Endothelial cell of umbilical vein (primary cell): Measurements from ENCODE around the gene CGA.

ENCODE experiments used
- EZH2 ChIP-seq: IDR thresholded peaks from 2 replicates; pipeline ENCODE4 v1.6.1; 2012; ENCODE audit warnings: borderline replicate concordance, low read depth, mild to moderate bottlenecking, moderate library complexity, low read length, inconsistent platforms; ENCODE audit not compliant: severe bottlenecking
- FOS ChIP-seq: IDR thresholded peaks from 2 replicates; pipeline ENCODE4 v1.6.1; 2011; ENCODE audit warnings: mild to moderate bottlenecking, low read length, moderate library complexity, borderline replicate concordance; ENCODE audit not compliant: insufficient read depth
- GATA2 ChIP-seq: IDR thresholded peaks from 2 replicates; pipeline ENCODE4 v1.7.0; 2011; ENCODE audit warnings: low read depth, mild to moderate bottlenecking, moderate library complexity, mixed read lengths, low read length; ENCODE audit not compliant: insufficient read length, insufficient read depth
- JUN ChIP-seq: IDR thresholded peaks from 2 replicates; pipeline ENCODE4 v1.6.1; 2011; ENCODE audit warnings: borderline replicate concordance, low read depth; ENCODE audit not compliant: insufficient read length, insufficient read depth
- MYC ChIP-seq: IDR thresholded peaks from one replicate; pipeline ENCODE4 v1.6.1; 2011; ENCODE audit warnings: mild to moderate bottlenecking, low read depth, low read length
- POLR2A ChIP-seq: IDR thresholded peaks from 2 replicates; pipeline ENCODE4 v1.6.1; 2012; ENCODE audit warnings: low read depth, mild to moderate bottlenecking, control low read depth, low read length
- POLR2AphosphoS5 ChIP-seq: IDR thresholded peaks from 2 replicates; pipeline ENCODE4 v1.6.1; 2012; ENCODE audit warnings: low read depth, mild to moderate bottlenecking, control low read depth, low read length, moderate library complexity; ENCODE audit not compliant: insufficient read depth
- TF ChIP-seq, protein P1 (sequence below), 2 donors: IDR thresholded peaks; 1 replicate in 1 of 2; 2 replicates in 1 of 2; pipeline ENCODE4 v1.5.1; 2011; ENCODE audit warnings: low read length in 2 of 2, mild to moderate bottlenecking in 2 of 2, moderate library complexity in 2 of 2, control low read depth in 1 of 2, inconsistent platforms in 1 of 2, low read depth in 1 of 2; ENCODE audit not compliant: insufficient read depth in 1 of 2; ENCODE audit errors: extremely low read depth in 1 of 2

DNA sequence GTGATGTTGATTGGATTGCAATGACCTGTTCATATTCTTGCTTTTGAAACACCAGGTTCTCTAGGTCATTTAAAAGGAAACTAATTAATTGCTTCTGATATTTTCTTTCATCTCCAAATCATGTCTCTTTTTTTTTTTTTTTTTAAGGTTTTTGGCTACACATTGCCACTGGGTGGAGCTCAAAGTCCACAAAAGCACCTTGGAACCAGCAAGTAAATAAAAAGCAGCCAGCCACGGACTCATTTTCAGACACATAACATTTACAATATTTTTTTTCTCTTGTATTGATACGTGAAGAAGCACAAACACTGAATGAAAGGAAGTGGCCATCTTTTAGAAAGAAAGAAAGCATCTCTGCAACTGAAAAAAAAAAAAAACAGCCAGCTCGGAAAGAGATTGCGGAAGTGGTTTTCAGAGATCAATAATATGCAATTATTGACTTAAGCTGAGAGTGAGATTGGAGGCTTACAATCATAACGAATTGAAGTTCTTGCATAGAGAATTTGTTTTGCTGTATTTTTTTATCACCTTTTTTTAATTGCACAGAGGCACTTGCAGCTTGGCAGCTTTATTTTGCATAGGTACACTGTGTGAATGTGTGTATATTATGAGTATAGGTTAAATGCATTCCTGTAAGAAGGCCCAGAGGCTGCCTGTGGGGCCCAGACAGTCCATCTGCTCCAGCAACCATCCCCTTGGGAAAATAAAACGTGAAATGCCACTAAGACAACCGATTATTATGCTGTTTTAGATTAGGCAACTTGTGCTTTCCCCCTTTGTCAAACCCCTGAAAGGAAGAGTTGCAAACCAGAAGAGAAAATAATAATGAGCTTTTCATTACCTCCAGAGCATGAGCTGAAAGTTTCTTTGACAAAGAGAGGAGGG lies 28.2 kb downstream of the CGA start:
- TF ChIP-seq POLR2A (no peak), MYC (no peak), POLR2AphosphoS5 (no peak), GATA2 (no peak), FOS (no peak), EZH2 (no peak), JUN (no peak)
- TF ChIP-seq, protein P1, sequence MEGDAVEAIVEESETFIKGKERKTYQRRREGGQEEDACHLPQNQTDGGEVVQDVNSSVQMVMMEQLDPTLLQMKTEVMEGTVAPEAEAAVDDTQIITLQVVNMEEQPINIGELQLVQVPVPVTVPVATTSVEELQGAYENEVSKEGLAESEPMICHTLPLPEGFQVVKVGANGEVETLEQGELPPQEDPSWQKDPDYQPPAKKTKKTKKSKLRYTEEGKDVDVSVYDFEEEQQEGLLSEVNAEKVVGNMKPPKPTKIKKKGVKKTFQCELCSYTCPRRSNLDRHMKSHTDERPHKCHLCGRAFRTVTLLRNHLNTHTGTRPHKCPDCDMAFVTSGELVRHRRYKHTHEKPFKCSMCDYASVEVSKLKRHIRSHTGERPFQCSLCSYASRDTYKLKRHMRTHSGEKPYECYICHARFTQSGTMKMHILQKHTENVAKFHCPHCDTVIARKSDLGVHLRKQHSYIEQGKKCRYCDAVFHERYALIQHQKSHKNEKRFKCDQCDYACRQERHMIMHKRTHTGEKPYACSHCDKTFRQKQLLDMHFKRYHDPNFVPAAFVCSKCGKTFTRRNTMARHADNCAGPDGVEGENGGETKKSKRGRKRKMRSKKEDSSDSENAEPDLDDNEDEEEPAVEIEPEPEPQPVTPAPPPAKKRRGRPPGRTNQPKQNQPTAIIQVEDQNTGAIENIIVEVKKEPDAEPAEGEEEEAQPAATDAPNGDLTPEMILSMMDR (IDR thresholded peaks at IDR 0.05; ENCODE audit: extremely low read depth in 1 of 2, insufficient read depth in 1 of 2, low read depth in 1 of 2, low read length in 2 of 2) = peak; percentile 30 to 35
